Gastroesophageal sphincter (tissue), 3 donors: ENCODE measurements around the gene HDLBP.

Experiments
- CTCF ChIP-seq, 4 experiments: fragments of 200-600 bp in 2 of 4; fragments of 450-650 bp in 2 of 4; sonication (generic) in 1 of 4; IDR thresholded peaks; one replicate each; pipeline ENCODE4 v1.5.1; 2017 to 2019; ENCODE audit warnings: antibody characterized with exemption in 4 of 4, mild to moderate bottlenecking in 2 of 4, moderate library complexity in 2 of 4
- POLR2A ChIP-seq, 2 donors: fragments of 450-650 bp; IDR thresholded peaks; one replicate each; pipeline ENCODE4 v1.6.1; 2017; ENCODE audit warnings: antibody characterized with exemption in 2 of 2, mild to moderate bottlenecking in 2 of 2, moderate library complexity in 1 of 2
- POLR2AphosphoS5 ChIP-seq: sonication (generic); formaldehyde crosslinking; IDR thresholded peaks from one replicate; pipeline ENCODE4 v1.6.1; 2017; ENCODE audit warnings: antibody characterized with exemption

GRCh38 chr2:241199286-241199685 lies 116.2 kb downstream of the HDLBP start:
- TF ChIP-seq POLR2A (IDR thresholded peaks at IDR 0.05), result no peak
- no peak for TF ChIP-seq CTCF (IDR thresholded peaks at IDR 0.05)
- TF ChIP-seq POLR2AphosphoS5, result no peak
